Kidney epithelial cell (primary cell): Measurements from ENCODE around the gene RASA1. TPM values are rescaled to one million over a fixed set of nuclear protein-coding genes. Genes with fewer than 3 reads are reported as not detected.

Source experiments
- DNase-seq: peaks from one replicate; pipeline ENCODE4 v3.0.0-alpha.2; 2010; ENCODE audit warnings: low read depth
- H3K27me3 ChIP-seq: 2 replicates; pipeline ENCODE4 v1.6.0; 2011; ENCODE audit warnings: low read length; ENCODE audit not compliant: control insufficient read depth, insufficient read depth
- H3K36me3 ChIP-seq: 2 replicates; pipeline ENCODE4 v1.5.1; 2011; ENCODE audit warnings: low read length; ENCODE audit not compliant: control insufficient read depth, insufficient read depth
- H3K4me3 ChIP-seq: 2 replicates; pipeline ENCODE4 v1.5.1; 2011; ENCODE audit warnings: low read depth, mild to moderate bottlenecking, control low read depth, low read length
- total RNA-seq: library from RNA; depleted of rRNA; stranded (reverse); fragments of >200 nt; gene quantifications from 2 replicates; pipeline ENCODE4 v1.2.3, GENCODE V29; 2015
- TF ChIP-seq, protein P1 (sequence below): IDR thresholded peaks from 2 replicates; pipeline ENCODE4 v1.5.1; 2011; ENCODE audit warnings: mild to moderate bottlenecking, moderate library complexity, low read length, control low read depth, inconsistent platforms; ENCODE audit not compliant: insufficient read depth, poor library complexity, severe bottlenecking

Gene RASA1
- 41.4 and 42.8 TPM in 2 replicates for total RNA-seq

DNA sequence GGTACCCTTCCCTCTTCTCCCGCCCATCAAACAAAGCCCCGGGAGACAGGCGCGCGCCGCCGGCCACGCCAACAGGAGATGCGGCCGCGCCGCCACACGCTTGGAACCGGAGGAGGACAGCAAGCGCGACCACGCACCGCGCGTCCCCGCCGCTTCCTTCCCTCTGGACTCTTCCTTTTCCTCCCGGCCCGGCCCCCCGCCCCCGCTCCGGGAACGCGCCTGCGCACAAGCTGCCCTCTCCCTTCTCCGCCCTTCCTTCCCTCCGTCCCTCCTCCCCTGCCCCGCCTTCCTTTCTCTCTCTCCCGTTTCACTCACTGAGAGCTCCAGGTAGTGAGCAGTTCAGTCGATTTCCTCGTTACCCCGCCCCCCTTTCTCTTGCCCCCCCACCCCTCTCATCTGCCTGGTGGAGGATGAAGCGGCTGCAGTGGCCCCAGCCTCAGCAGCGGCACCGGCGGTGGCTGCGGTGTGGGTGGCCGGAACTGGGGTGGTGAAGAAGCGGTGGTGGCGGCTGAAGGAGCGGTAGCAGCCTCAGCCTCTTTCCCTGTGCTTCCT, at the start of gene RASA1:
RASA1 (plus strand) TSS at position 310 of the 552 bp plus-strand sequence. CDS start 569 bp downstream, outside the sequence.
- no peaks in the 10 kb centered on the region for H3K27me3 ChIP-seq
- TF ChIP-seq, protein P1, sequence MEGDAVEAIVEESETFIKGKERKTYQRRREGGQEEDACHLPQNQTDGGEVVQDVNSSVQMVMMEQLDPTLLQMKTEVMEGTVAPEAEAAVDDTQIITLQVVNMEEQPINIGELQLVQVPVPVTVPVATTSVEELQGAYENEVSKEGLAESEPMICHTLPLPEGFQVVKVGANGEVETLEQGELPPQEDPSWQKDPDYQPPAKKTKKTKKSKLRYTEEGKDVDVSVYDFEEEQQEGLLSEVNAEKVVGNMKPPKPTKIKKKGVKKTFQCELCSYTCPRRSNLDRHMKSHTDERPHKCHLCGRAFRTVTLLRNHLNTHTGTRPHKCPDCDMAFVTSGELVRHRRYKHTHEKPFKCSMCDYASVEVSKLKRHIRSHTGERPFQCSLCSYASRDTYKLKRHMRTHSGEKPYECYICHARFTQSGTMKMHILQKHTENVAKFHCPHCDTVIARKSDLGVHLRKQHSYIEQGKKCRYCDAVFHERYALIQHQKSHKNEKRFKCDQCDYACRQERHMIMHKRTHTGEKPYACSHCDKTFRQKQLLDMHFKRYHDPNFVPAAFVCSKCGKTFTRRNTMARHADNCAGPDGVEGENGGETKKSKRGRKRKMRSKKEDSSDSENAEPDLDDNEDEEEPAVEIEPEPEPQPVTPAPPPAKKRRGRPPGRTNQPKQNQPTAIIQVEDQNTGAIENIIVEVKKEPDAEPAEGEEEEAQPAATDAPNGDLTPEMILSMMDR: no peak
- H3K36me3 ChIP-seq: no peaks in the 10 kb centered on the region
- H3K4me3 ChIP-seq: peak within 1 kb of the TSS; percentile 92
- DNase-seq: peak; percentile 58

DNA sequence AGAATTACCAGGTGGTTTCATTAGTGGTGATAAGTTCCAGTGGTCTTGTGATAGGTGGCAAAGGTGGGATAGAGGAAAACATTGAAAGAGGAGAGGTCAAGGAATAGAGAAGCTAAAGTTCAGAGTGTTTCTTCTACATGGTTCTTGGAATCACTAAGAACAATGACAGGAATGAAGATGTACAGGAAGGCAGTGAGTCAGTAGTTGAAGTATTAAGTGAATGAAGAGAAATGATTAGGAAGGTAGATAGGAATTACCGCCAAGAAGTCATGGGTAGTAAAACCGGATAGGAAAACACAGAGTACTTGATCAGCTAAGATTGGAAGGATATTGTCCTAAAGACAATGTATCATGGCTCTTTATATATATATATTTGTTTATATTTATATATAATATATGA, 37.9 kb upstream of the RASA1 start:
- Histone ChIP-seq H3K27me3 (no peaks in the 10 kb centered on the region), H3K4me3 (no peak overlapping the region), H3K36me3 (no peaks in the 10 kb centered on the region)
- no peak for DNase-seq
- TF ChIP-seq, protein P1: no peak

DNA sequence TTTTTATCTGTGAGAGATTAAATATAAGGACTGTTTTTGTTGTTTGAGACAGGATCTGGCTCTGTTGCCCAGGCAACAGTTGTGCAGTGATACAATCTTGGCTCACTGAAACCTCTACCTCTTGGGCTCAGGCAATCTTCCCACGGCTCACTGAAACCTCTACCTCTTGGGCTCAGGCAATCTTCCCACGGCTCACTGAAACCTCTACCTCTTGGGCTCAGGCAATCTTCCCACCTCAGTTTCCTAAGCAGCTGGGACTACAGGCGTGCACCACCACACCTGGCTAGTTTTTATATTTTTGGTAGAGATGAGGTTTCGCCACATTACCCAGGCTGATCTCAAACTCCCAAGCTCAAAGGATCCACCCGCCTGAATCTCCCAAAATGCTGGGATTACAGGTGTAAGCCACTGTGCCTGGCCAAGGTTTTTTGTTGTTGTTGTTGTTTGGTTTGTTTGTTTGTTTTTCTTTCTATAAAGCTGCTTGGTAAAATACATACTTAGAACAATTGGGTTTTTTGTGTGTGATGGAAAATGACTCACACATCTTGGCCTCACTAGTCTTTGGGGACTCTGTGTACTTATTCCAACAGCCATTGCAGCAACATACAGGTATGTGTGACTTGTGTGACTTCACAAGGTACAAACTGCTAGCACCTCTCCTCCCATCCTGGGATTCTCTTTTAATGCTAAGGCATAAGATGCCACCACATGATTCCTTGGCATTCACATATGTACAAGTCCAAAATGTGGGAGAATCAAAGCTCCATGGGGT, 36.5 kb upstream of the RASA1 start:
- Histone ChIP-seq H3K4me3 (no peak overlapping the region), H3K36me3 (no peaks in the 10 kb centered on the region), H3K27me3 (no peaks in the 10 kb centered on the region)
- TF ChIP-seq, protein P1: no peak
- no peak for DNase-seq

DNA sequence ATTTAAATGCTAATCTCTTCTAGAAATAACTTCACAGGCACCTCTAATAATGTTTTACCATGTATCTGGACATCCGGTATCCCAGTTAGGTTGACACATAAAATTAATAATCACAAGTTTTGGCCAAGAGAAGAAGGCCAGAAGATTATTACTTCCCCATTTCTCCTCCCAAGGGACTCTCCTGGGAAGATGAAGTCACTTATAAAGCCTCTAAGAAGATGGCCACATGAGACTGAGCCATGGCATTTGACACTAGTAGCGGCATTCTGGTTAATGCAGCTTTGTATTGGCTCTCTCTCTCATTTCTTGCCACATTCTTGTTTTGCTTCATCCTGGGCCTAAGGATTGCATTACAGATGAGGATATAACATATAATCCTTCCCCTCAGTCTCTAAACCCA, 34.5 kb upstream of the RASA1 start:
- no peaks in the 10 kb centered on the region for H3K27me3 ChIP-seq
- no peak for DNase-seq
- no peak overlapping the region for H3K4me3 ChIP-seq
- H3K36me3 ChIP-seq: no peaks in the 10 kb centered on the region
- TF ChIP-seq, protein P1: no peak

DNA sequence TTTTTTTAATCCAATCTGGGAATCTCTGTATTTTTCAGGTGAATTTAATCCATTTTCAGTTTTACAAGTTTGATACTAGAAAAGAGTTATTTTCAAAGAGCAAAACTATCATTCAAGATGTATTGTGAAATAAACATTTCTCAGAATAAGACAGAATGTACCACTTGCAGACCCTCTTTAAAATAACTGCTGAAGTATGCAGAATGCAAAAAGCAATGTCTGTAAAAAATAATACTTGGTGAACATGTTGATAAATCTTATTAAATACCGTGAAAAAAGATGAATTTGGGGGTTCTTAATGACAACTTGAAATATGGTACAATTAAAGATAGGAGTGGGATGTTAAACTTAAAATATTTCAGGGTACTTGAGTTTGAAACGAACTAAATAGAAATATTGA, 26.1 kb upstream of the RASA1 start:
- no peak for DNase-seq
- Histone ChIP-seq H3K36me3 (no peaks in the 10 kb centered on the region), H3K4me3 (no peak overlapping the region), H3K27me3 (no peaks in the 10 kb centered on the region)
- TF ChIP-seq, protein P1: no peak
